ENCODE results near the gene ANKS1A. TPM values are rescaled to one million over a fixed set of nuclear protein-coding genes. Genes with fewer than 3 reads are reported as not detected.
"Not testable (repeated sequence)": the region's sequence is repeated elsewhere in the genome, so short reads cannot be mapped to it uniquely, and the experiment has no call there.

Gene ANKS1A
- total and polyA plus RNA-seq, 9 donors: 16.0 to 45.0 (median 27.3) TPM

GRCh38 chr6:34894693-34895092 is 5.6 kb downstream of the ANKS1A start:
- no peaks in the 10 kb centered on the region for H3K36me3 ChIP-seq
- no peak for DNase-seq
- H3K27ac ChIP-seq: no peak overlapping the region
- no peak for TF ChIP-seq POLR2A (IDR thresholded peaks at IDR 0.05)
- TF ChIP-seq EP300 (IDR thresholded peaks at IDR 0.05): no peak
- no peak for TF ChIP-seq CTCF (IDR thresholded peaks at IDR 0.05)
- intact Hi-C loops (cut with DNase I): loop anchor here in 1 of 4 donors (10.0 kb wide), 1 partner anchor 60 kb away; no protein-coding TSS in a partner anchor
- no peaks in the 10 kb centered on the region for H3K27me3 ChIP-seq
- H3K4me3 ChIP-seq: no peak overlapping the region
- H3K9me3 ChIP-seq: no peaks in the 10 kb centered on the region
- peaks cover 3% of the 10 kb centered on the region for H3K4me1 ChIP-seq (ENCODE audit: insufficient read depth)
- 79 to 89% (median 84%) methylated on average over 1 of the region's 1 CpG for WGBS, 3 donors

- Histone ChIP-seq H3K27me3 (no peaks in the 10 kb centered on the region), H3K4me1 (ENCODE audit: insufficient read depth) (no peaks in the 10 kb centered on the region), H3K27ac (no peak overlapping the region), H3K4me3 (no peak overlapping the region), H3K9me3 (no peaks in the 10 kb centered on the region), H3K36me3 (no peaks in the 10 kb centered on the region)
- TF ChIP-seq EP300 (IDR thresholded peaks at IDR 0.05): no peak
- no peak for TF ChIP-seq CTCF (IDR thresholded peaks at IDR 0.05)
- TF ChIP-seq POLR2A (IDR thresholded peaks at IDR 0.05): no peak
- no peak for DNase-seq
- 34 to 50% (median 39%) methylated on average over 1 of the region's 1 CpG for WGBS, 3 donors
- intact Hi-C loops (cut with DNase I): loop anchor here in 1 of 4 donors (10.0 kb wide), 1 partner anchor 58 kb away; no protein-coding TSS in a partner anchor
Measured at GRCh38 chr6:34897130-34897529, 8.1 kb downstream of the ANKS1A start.

- TF ChIP-seq EP300 (IDR thresholded peaks at IDR 0.05): no peak
- no peak for TF ChIP-seq CTCF (IDR thresholded peaks at IDR 0.05)
- no peak for TF ChIP-seq POLR2A (IDR thresholded peaks at IDR 0.05)
- WGBS, 3 donors: 43 to 98% (median 92%) methylated on average over 1 of the region's 1 CpG
- no peak overlapping the region for H3K4me3 ChIP-seq
- no peaks in the 10 kb centered on the region for H3K4me1 ChIP-seq (ENCODE audit: insufficient read depth)
- no peaks in the 10 kb centered on the region for H3K9me3 ChIP-seq
- H3K27ac ChIP-seq: no peak overlapping the region
- no peaks in the 10 kb centered on the region for H3K27me3 ChIP-seq
- no peak for DNase-seq
- intact Hi-C loops (cut with DNase I): loop anchor here in 1 of 4 donors (10.0 kb wide), 1 partner anchor 57 kb away; no protein-coding TSS in a partner anchor
- no peaks in the 10 kb centered on the region for H3K36me3 ChIP-seq
Measured at GRCh38 chr6:34897716-34898115, 8.7 kb downstream of the ANKS1A start.

- not testable (repeated sequence) for H3K27ac ChIP-seq; H3K4me1 ChIP-seq (ENCODE audit: insufficient read depth); H3K4me3 ChIP-seq; H3K36me3 ChIP-seq; H3K27me3 ChIP-seq; DNase-seq; H3K9me3 ChIP-seq
- intact Hi-C loops (cut with DNase I): loop anchor here in 1 of 4 donors (10.0 kb wide), 1 partner anchor 55 kb away; no protein-coding TSS in a partner anchor
- WGBS, 3 donors: 90 to 100% (median 91%) methylated on average over 1 of the region's 1 CpG
Measured at GRCh38 chr6:34899748-34900147, 10.7 kb downstream of the ANKS1A start.

- Histone ChIP-seq H3K27ac (no peak overlapping the region), H3K4me1 (ENCODE audit: insufficient read depth) (peaks cover 4% of the 10 kb centered on the region), H3K9me3 (no peaks in the 10 kb centered on the region), H3K4me3 (no peak overlapping the region), H3K36me3 (no peaks in the 10 kb centered on the region), H3K27me3 (no peaks in the 10 kb centered on the region)
- no peak for DNase-seq
- WGBS, 3 donors: 52 to 77% (median 57%) methylated on average over 4 of the region's 4 CpGs
- TF ChIP-seq POLR2A (IDR thresholded peaks at IDR 0.05) (no peak), EP300 (IDR thresholded peaks at IDR 0.05) (no peak)
- intact Hi-C loops (cut with DNase I): no loop called here
Measured at GRCh38 chr6:34900321-34901031, 11.4 kb downstream of the ANKS1A start.

All from ovary (tissue), 9 donors.